Measurements from ENCODE around the gene CMSS1. TPM values are rescaled to one million over a fixed set of nuclear protein-coding genes. Genes with fewer than 3 reads are reported as not detected.
A peak's percentile ranks its signal among the peaks of the same experiment; 100 is the strongest.

CMSS1 gene
- total and polyA plus RNA-seq, 4 donors: 3.8 to 19.5 (median 7.5) TPM

GRCh38 chr3:100209948-100210771, 392.5 kb downstream of the CMSS1 start:
- peak overlapping the region; percentile 12 to 25 for H3K27ac ChIP-seq (ENCODE audit: low read depth in 1 of 2, low read length in 2 of 2)
- no peak for DNase-seq (ENCODE audit: low spot score)
- no peaks in the 10 kb centered on the region for H3K27me3 ChIP-seq (ENCODE audit: control insufficient read depth in 4 of 4, insufficient read depth in 4 of 4, low read length in 3 of 4)
- H3K4me3 ChIP-seq (ENCODE audit: low read depth in 1 of 3, low read length in 3 of 3): no peak overlapping the region
- no peak for TF ChIP-seq HNF4A (conservative IDR thresholded peaks at IDR 0.05)
- TF ChIP-seq NR2F2 (IDR thresholded peaks at IDR 0.05): peak; percentile 45
- no peak for TF ChIP-seq ATF3 (IDR thresholded peaks at IDR 0.05)
- no peak for TF ChIP-seq REST (IDR thresholded peaks at IDR 0.05)
- TF ChIP-seq MAX (IDR thresholded peaks at IDR 0.05): no peak
- TF ChIP-seq RAD21 (IDR thresholded peaks at IDR 0.05): no peak
- TF ChIP-seq HNF4G (IDR thresholded peaks at IDR 0.05): no peak
- TF ChIP-seq FOXA2 (IDR thresholded peaks at IDR 0.05): no peak
- no peak for TF ChIP-seq TAF1 (conservative IDR thresholded peaks at IDR 0.05)
- peak in 1 of 2 donors; percentile 34 for TF ChIP-seq RXRA (IDR thresholded peaks at IDR 0.05)
- whole genome bisulfite sequencing: 34% methylated on average over 2 of the region's 2 CpGs
- peaks cover 0 to 6% (median 1%) of the 10 kb centered on the region in 4 donors for H3K4me1 ChIP-seq (ENCODE audit: control insufficient read depth in 4 of 4, insufficient read depth in 4 of 4, low read length in 3 of 4)
- H3K9ac ChIP-seq (ENCODE audit: low read depth in 1 of 2, low read length in 2 of 2): no peak overlapping the region
- no peaks in the 10 kb centered on the region for H3K36me3 ChIP-seq (ENCODE audit: control insufficient read depth in 4 of 4, insufficient read depth in 3 of 4, low read depth in 1 of 4, low read length in 3 of 4)
- no peaks in the 10 kb centered on the region for H3K9me3 ChIP-seq (ENCODE audit: control insufficient read depth in 4 of 4, low read length in 3 of 4)

GRCh38 chr3:100210772-100211135, 393.1 kb downstream of the CMSS1 start:
- Histone ChIP-seq H3K36me3 (ENCODE audit: control insufficient read depth in 4 of 4, insufficient read depth in 3 of 4, low read depth in 1 of 4, low read length in 3 of 4) (no peaks in the 10 kb centered on the region), H3K4me3 (ENCODE audit: low read depth in 1 of 3, low read length in 3 of 3) (no peak overlapping the region), H3K9me3 (ENCODE audit: control insufficient read depth in 4 of 4, low read length in 3 of 4) (no peaks in the 10 kb centered on the region), H3K9ac (ENCODE audit: low read depth in 1 of 2, low read length in 2 of 2) (no peak overlapping the region), H3K4me1 (ENCODE audit: control insufficient read depth in 4 of 4, insufficient read depth in 4 of 4, low read length in 3 of 4) (peaks cover 0 to 6% (median 1%) of the 10 kb centered on the region in 4 donors), H3K27me3 (ENCODE audit: control insufficient read depth in 4 of 4, insufficient read depth in 4 of 4, low read length in 3 of 4) (no peaks in the 10 kb centered on the region), H3K27ac (ENCODE audit: low read depth in 1 of 2, low read length in 2 of 2) (peak overlapping the region; percentile 12 to 25)
- 54% methylated on average over 3 of the region's 3 CpGs for WGBS
- TF ChIP-seq MAX (IDR thresholded peaks at IDR 0.05) (no peak), NR2F2 (IDR thresholded peaks at IDR 0.05) (no peak), RAD21 (IDR thresholded peaks at IDR 0.05) (no peak), HNF4A (conservative IDR thresholded peaks at IDR 0.05) (no peak), REST (IDR thresholded peaks at IDR 0.05) (no peak), CTCF (IDR thresholded peaks at IDR 0.05; ENCODE audit: low read depth, low read length, missing input control) (no peak), HNF4G (IDR thresholded peaks at IDR 0.05) (no peak), EGR1 (IDR thresholded peaks at IDR 0.05; ENCODE audit: low read depth in 2 of 2) (no peak), FOXA1 (IDR thresholded peaks at IDR 0.05) (no peak), TAF1 (conservative IDR thresholded peaks at IDR 0.05) (no peak), YY1 (IDR thresholded peaks at IDR 0.05) (no peak), ATF3 (IDR thresholded peaks at IDR 0.05) (no peak), RXRA (IDR thresholded peaks at IDR 0.05) (no peak), GABPA (IDR thresholded peaks at IDR 0.05 in 1 of 2, conservative IDR thresholded peaks at IDR 0.05 in 1 of 2) (no peak), FOXA2 (IDR thresholded peaks at IDR 0.05) (no peak), JUND (IDR thresholded peaks at IDR 0.05) (no peak), ZBTB33 (IDR thresholded peaks at IDR 0.05) (no peak)
- no peak for DNase-seq (ENCODE audit: low spot score)
